ENCODE data around the gene EVA1A. TPM values are rescaled to one million over a fixed set of nuclear protein-coding genes. Genes with fewer than 3 reads are reported as not detected.
A peak's percentile ranks its signal among the peaks of the same experiment; 100 is the strongest.

EVA1A gene
- total RNA-seq, 1 donor from 2014 or later, result 19.0 TPM

DNA sequence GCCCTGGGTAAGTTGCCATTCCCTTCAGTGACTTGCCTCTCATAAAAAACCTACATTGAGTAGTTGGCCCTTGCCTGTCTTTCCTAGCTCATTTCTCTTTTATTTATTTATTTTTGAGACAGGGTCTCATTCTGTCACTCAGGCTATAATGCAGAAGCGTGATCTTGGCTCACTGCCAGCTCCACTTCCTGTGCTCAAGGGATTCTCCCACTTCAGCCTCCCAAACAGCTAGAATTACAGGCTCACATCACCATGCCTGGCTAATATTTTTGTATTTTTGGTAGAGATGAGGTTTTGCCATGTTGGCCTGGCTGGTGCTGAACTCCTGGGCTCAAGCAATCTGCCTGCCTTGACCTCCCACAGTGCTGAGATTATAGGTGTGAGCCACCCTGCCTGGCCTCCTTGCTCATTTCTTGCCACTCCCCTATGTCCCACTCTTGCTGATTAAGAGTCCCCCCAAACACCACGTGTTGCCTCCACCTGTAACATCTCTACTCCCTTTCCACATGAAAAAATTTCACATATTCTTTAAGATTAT, 12.6 kb downstream of the EVA1A start:
- Mint-ChIP-seq H3K36me3 (ENCODE audit: low read depth, unreplicated experiment) (peaks cover 15% of the 10 kb centered on the region), H3K9me3 (ENCODE audit: unreplicated experiment) (no peaks in the 10 kb centered on the region), H3K4me1 (ENCODE audit: low read depth, unreplicated experiment) (peaks cover 24% of the 10 kb centered on the region), H3K4me3 (ENCODE audit: unreplicated experiment) (no peak overlapping the region), H3K27me3 (ENCODE audit: low read depth, unreplicated experiment) (no peaks in the 10 kb centered on the region), H3K27ac (ENCODE audit: unreplicated experiment) (no peak overlapping the region)
- Histone ChIP-seq H3K27me3 (ENCODE audit: insufficient read depth, low read length) (no peaks in the 10 kb centered on the region), H3K4me3 (ENCODE audit: insufficient read depth, low read depth, low read length) (no peak overlapping the region), H4K20me1 (ENCODE audit: insufficient read depth, low read length) (peaks cover 41% of the 10 kb centered on the region), H3K9ac (ENCODE audit: low read length) (peak overlapping the region; percentile 77), H3K79me2 (ENCODE audit: insufficient read depth, low read length) (peaks cover 99% of the 10 kb centered on the region), H3K9me3 (ENCODE audit: insufficient read depth, low read depth, low read length) (no peaks in the 10 kb centered on the region), H3K4me1 (ENCODE audit: insufficient read depth, low read length) (peaks cover 20% of the 10 kb centered on the region), H3K27ac (ENCODE audit: low read depth, low read length) (peak overlapping the region; percentile 95), H2AFZ (ENCODE audit: low read depth, low read length) (no peak overlapping the region), H3K4me2 (ENCODE audit: low read length) (peak overlapping the region; percentile 80), H3K36me3 (ENCODE audit: insufficient read depth, low read length) (peaks cover 17% of the 10 kb centered on the region)
- DNase-seq (ENCODE audit: low read depth) (no peak), FAIRE-seq (no peak)
- TF ChIP-seq EZH2 (IDR thresholded peaks at IDR 0.05; ENCODE audit: insufficient read depth, low read length) (no peak), CTCF (IDR thresholded peaks at IDR 0.05; ENCODE audit: insufficient read depth, low read depth, low read length) (no peak)

GRCh38 chr2:75547345-75548035, 13.2 kb downstream of the EVA1A start:
- Histone ChIP-seq H4K20me1 (ENCODE audit: insufficient read depth, low read length) (peaks cover 40% of the 10 kb centered on the region), H3K4me1 (ENCODE audit: insufficient read depth, low read length) (peaks cover 20% of the 10 kb centered on the region), H3K79me2 (ENCODE audit: insufficient read depth, low read length) (peaks cover 99% of the 10 kb centered on the region), H2AFZ (ENCODE audit: low read depth, low read length) (no peak overlapping the region), H3K27me3 (ENCODE audit: insufficient read depth, low read length) (no peaks in the 10 kb centered on the region), H3K9ac (ENCODE audit: low read length) (peak overlapping the region; percentile 77), H3K36me3 (ENCODE audit: insufficient read depth, low read length) (peaks cover 17% of the 10 kb centered on the region), H3K4me3 (ENCODE audit: insufficient read depth, low read depth, low read length) (peak overlapping the region; percentile 24), H3K27ac (ENCODE audit: low read depth, low read length) (peak overlapping the region; percentile 95), H3K4me2 (ENCODE audit: low read length) (peak overlapping the region; percentile 80), H3K9me3 (ENCODE audit: insufficient read depth, low read depth, low read length) (no peaks in the 10 kb centered on the region)
- DNase-seq (ENCODE audit: low read depth) (peak; percentile 96), FAIRE-seq (no peak)
- H3K9me3 Mint-ChIP-seq (ENCODE audit: unreplicated experiment), result peaks cover 1% of the 10 kb centered on the region
- peak overlapping the region; percentile 77 for H3K27ac Mint-ChIP-seq (ENCODE audit: unreplicated experiment)
- H3K27me3 Mint-ChIP-seq (ENCODE audit: low read depth, unreplicated experiment), result no peaks in the 10 kb centered on the region
- peaks cover 24% of the 10 kb centered on the region for H3K4me1 Mint-ChIP-seq (ENCODE audit: low read depth, unreplicated experiment)
- H3K36me3 Mint-ChIP-seq (ENCODE audit: low read depth, unreplicated experiment), result peaks cover 13% of the 10 kb centered on the region
- no peak overlapping the region for H3K4me3 Mint-ChIP-seq (ENCODE audit: unreplicated experiment)
- TF ChIP-seq CTCF (IDR thresholded peaks at IDR 0.05; ENCODE audit: insufficient read depth, low read depth, low read length) (no peak), EZH2 (IDR thresholded peaks at IDR 0.05; ENCODE audit: insufficient read depth, low read length) (no peak)

DNA sequence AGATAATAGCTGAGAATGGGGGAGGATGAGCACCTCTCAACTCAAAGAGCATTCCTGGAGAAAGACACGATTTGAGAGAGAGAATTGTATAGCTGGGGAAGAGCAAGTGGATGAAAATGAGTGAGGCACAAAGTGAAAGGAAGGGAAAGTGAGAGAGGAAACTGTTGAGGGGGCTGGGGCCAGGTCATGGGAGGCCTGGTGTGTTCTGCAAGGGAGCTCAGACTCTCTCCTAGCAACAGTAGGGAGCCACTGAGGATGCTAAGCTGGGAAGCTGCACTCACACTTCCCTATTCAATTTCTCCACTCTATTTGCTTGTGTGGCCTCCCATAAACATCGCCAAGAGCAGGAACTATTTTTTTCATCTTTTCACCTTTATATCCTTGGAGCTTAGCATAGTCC, 14.8 kb downstream of the EVA1A start:
- H3K4me2 ChIP-seq (ENCODE audit: low read length), result no peak overlapping the region
- no peak overlapping the region for H3K4me3 Mint-ChIP-seq (ENCODE audit: unreplicated experiment)
- H3K27ac ChIP-seq (ENCODE audit: low read depth, low read length), result no peak overlapping the region
- H3K27me3 ChIP-seq (ENCODE audit: insufficient read depth, low read length), result no peaks in the 10 kb centered on the region
- H3K36me3 Mint-ChIP-seq (ENCODE audit: low read depth, unreplicated experiment), result peaks cover 20% of the 10 kb centered on the region
- TF ChIP-seq EZH2 (IDR thresholded peaks at IDR 0.05; ENCODE audit: insufficient read depth, low read length) (no peak), CTCF (IDR thresholded peaks at IDR 0.05; ENCODE audit: insufficient read depth, low read depth, low read length) (no peak)
- H3K27ac Mint-ChIP-seq (ENCODE audit: unreplicated experiment), result no peak overlapping the region
- peaks cover 97% of the 10 kb centered on the region for H3K79me2 ChIP-seq (ENCODE audit: insufficient read depth, low read length)
- H4K20me1 ChIP-seq (ENCODE audit: insufficient read depth, low read length), result peaks cover 38% of the 10 kb centered on the region
- peaks cover 4% of the 10 kb centered on the region for H3K9me3 Mint-ChIP-seq (ENCODE audit: unreplicated experiment)
- H3K4me3 ChIP-seq (ENCODE audit: insufficient read depth, low read depth, low read length), result no peak overlapping the region
- FAIRE-seq (no peak), DNase-seq (ENCODE audit: low read depth) (no peak)
- H3K4me1 ChIP-seq (ENCODE audit: insufficient read depth, low read length), result peaks cover 20% of the 10 kb centered on the region
- no peaks in the 10 kb centered on the region for H3K27me3 Mint-ChIP-seq (ENCODE audit: low read depth, unreplicated experiment)
- H2AFZ ChIP-seq (ENCODE audit: low read depth, low read length), result no peak overlapping the region
- peaks cover 13% of the 10 kb centered on the region for H3K36me3 ChIP-seq (ENCODE audit: insufficient read depth, low read length)
- no peak overlapping the region for H3K9ac ChIP-seq (ENCODE audit: low read length)
- H3K9me3 ChIP-seq (ENCODE audit: insufficient read depth, low read depth, low read length), result no peaks in the 10 kb centered on the region
- H3K4me1 Mint-ChIP-seq (ENCODE audit: low read depth, unreplicated experiment), result peaks cover 25% of the 10 kb centered on the region
